Activated naive CD8-positive, alpha-beta T cell (primary cell): ENCODE results near the gene BLM.
A peak's percentile ranks its signal among the peaks of the same experiment; 100 is the strongest.
"Not testable (repeated sequence)": the region's sequence is repeated elsewhere in the genome, so short reads cannot be mapped to it uniquely, and the experiment has no call there.

Source experiments
- H3K27ac Mint-ChIP-seq: one replicate; pipeline ENCODE4 v1.8.0; 2021; ENCODE audit warnings: mixed read lengths
- H3K27me3 Mint-ChIP-seq: one replicate; pipeline ENCODE4 v1.8.0; 2021; ENCODE audit warnings: mixed read lengths
- H3K36me3 Mint-ChIP-seq: one replicate; pipeline ENCODE4 v1.8.0; 2021; ENCODE audit warnings: mixed read lengths
- H3K4me1 Mint-ChIP-seq: one replicate; pipeline ENCODE4 v1.8.0; 2021; ENCODE audit warnings: low read depth, mixed read lengths
- H3K4me3 Mint-ChIP-seq: one replicate; pipeline ENCODE4 v1.8.0; 2021; ENCODE audit warnings: mild to moderate bottlenecking, mixed read lengths
- H3K9me3 Mint-ChIP-seq: one replicate; pipeline ENCODE4 v1.8.0; 2021; ENCODE audit warnings: low read depth, mixed read lengths

BLM gene

DNA sequence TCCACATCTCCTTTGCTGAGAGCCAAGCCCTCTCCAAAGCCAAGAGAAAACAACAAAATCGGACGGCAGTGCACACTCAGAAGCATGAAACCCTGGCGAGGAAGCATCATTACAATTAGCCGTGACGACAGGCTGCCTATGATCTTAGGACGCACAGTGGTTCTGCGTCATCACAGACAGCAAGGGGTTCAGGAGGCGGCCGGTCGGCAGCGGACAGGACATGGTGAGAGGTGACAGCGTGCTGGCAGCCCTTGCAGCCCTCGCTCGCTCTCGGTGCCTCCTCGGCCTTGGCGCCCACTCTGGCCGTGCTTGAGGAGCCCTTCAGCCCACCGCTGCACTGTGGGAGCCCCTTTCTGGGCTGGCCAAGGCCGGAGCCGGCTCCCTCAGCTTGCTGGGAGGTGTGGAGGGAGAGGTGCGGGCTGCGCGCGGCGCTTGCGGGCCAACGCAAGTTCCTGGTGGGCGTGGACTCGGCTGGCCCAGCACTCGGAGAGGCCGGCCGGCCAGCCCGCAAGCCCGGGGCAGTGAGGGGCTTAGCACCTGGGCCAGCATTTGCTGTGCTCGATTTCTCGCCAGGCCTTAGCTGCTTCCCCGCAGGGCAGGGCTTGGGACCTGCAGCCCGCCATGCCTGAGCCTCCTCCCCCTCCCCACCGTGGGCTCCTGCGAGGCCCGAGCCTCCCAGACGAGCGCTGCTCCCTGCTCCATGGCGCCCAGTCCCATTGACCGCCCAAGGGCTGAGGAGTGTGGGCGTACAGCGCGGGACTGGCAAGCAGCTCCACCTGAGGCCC lies 108.2 kb downstream of the BLM start:
- not testable (repeated sequence) for H3K27me3 Mint-ChIP-seq, H3K36me3 Mint-ChIP-seq, H3K4me3 Mint-ChIP-seq, H3K9me3 Mint-ChIP-seq
- peak overlapping the region; percentile 46 for H3K27ac Mint-ChIP-seq
- H3K4me1 Mint-ChIP-seq, result peaks cover 11% of the 10 kb centered on the region

- H3K9me3 Mint-ChIP-seq, H3K27ac Mint-ChIP-seq, H3K27me3 Mint-ChIP-seq, H3K4me3 Mint-ChIP-seq, H3K36me3 Mint-ChIP-seq: not testable (repeated sequence)
- peaks cover 18% of the 10 kb centered on the region for H3K4me1 Mint-ChIP-seq
Observed at GRCh38 chr15:90826206-90826885, 109.2 kb downstream of the BLM start.

- Mint-ChIP-seq H3K4me3 (no peak overlapping the region), H3K9me3 (no peaks in the 10 kb centered on the region), H3K4me1 (peaks cover 18% of the 10 kb centered on the region), H3K36me3 (no peaks in the 10 kb centered on the region), H3K27ac (no peak overlapping the region), H3K27me3 (no peaks in the 10 kb centered on the region)
Observed at GRCh38 chr15:90826886-90827435, 109.8 kb downstream of the BLM start.

DNA sequence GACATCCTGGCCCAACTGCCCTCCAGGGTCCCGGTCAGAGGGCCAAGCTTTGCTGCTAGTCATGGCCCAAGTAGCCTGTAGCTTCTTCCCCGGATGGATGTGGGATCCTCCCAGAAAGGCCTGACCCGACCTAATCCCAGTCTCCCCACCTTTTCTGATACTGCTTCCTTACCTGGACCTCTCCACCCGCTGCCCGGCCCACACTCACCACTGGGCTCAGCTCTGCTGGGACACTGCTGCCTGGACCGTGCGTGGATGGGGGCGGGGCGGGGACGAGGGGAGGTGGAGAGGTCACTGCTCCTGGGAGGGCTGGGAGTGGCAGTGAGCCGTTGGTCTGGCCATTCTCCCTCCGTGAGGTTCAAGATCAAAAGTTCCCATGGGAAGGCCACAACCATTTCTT lies 111.0 kb downstream of the BLM start:
- Mint-ChIP-seq H3K4me1 (peaks cover 18% of the 10 kb centered on the region), H3K27me3 (no peaks in the 10 kb centered on the region), H3K9me3 (no peaks in the 10 kb centered on the region), H3K27ac (no peak overlapping the region), H3K36me3 (no peaks in the 10 kb centered on the region), H3K4me3 (no peak overlapping the region)

GRCh38 chr15:90829126-90829525 lies 112.0 kb downstream of the BLM start:
- Mint-ChIP-seq H3K27me3 (no peaks in the 10 kb centered on the region), H3K4me3 (peak overlapping the region; percentile 20), H3K36me3 (no peaks in the 10 kb centered on the region), H3K9me3 (no peaks in the 10 kb centered on the region), H3K4me1 (peaks cover 21% of the 10 kb centered on the region), H3K27ac (no peak overlapping the region)

- peaks cover 22% of the 10 kb centered on the region for H3K4me1 Mint-ChIP-seq
- no peaks in the 10 kb centered on the region for H3K36me3 Mint-ChIP-seq
- H3K27ac Mint-ChIP-seq, result peak overlapping the region; percentile 87
- H3K27me3 Mint-ChIP-seq, result no peaks in the 10 kb centered on the region
- H3K9me3 Mint-ChIP-seq, result no peaks in the 10 kb centered on the region
- H3K4me3 Mint-ChIP-seq, result peak overlapping the region; percentile 51
Observed at GRCh38 chr15:90829942-90830440, 112.8 kb downstream of the BLM start.

DNA sequence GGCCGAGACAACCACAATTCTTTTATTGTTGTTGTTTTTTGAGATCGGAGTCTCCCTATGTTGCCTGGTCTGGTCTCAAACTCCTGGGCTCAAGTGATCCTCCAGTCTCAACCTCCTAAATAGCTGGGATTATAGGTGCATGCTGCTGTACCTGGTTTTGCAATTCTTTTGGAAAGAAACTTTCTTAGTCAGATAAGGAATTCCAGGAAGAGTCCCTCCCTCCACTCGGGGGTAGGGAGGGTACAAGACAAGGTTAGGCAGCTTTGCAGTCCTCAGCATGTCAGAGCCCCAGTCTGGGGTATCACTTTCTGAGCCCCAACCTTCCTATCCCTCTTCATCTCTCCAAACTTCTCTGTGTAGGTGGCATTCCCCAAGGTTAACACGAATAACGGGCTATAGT lies 117.5 kb downstream of the BLM start:
- Mint-ChIP-seq H3K36me3 (no peaks in the 10 kb centered on the region), H3K27ac (no peak overlapping the region), H3K9me3 (no peaks in the 10 kb centered on the region), H3K27me3 (no peaks in the 10 kb centered on the region), H3K4me3 (no peak overlapping the region), H3K4me1 (peaks cover 46% of the 10 kb centered on the region)

GRCh38 chr15:90836296-90836871 lies 119.2 kb downstream of the BLM start:
- Mint-ChIP-seq H3K27me3 (no peaks in the 10 kb centered on the region), H3K4me1 (peaks cover 36% of the 10 kb centered on the region), H3K4me3 (no peak overlapping the region), H3K36me3 (no peaks in the 10 kb centered on the region), H3K27ac (no peak overlapping the region), H3K9me3 (no peaks in the 10 kb centered on the region)

GRCh38 chr15:90837094-90837493 lies 119.9 kb downstream of the BLM start:
- peaks cover 37% of the 10 kb centered on the region for H3K4me1 Mint-ChIP-seq
- no peaks in the 10 kb centered on the region for H3K36me3 Mint-ChIP-seq
- H3K4me3 Mint-ChIP-seq, result peak overlapping the region; percentile 65
- no peaks in the 10 kb centered on the region for H3K9me3 Mint-ChIP-seq
- H3K27me3 Mint-ChIP-seq, result no peaks in the 10 kb centered on the region
- peak overlapping the region; percentile 70 for H3K27ac Mint-ChIP-seq

DNA sequence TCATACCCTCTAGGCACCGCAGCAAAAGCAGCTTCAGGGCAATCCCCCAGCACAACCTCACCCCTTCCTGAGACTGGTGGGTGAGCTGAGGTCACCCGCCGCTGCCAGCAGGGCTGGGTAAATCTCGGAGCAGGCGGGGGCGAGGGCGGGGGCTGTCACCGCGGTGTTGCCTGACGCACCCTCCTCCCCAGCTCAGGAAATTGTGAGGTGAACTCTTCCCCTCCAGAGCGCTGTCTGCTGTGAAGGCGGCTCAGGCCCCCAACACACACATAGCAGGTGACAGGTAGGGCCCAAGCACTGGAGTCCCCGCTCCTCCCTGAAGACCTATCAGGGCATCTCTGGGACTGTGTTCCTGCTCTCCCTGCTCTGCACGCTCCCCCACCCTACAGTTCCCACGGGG lies 121.0 kb downstream of the BLM start:
- Mint-ChIP-seq H3K27me3 (no peaks in the 10 kb centered on the region), H3K36me3 (no peaks in the 10 kb centered on the region), H3K4me1 (peaks cover 37% of the 10 kb centered on the region), H3K27ac (peak overlapping the region; percentile 70), H3K9me3 (no peaks in the 10 kb centered on the region), H3K4me3 (peak overlapping the region; percentile 69)

GRCh38 chr15:90838544-90838943 lies 121.4 kb downstream of the BLM start:
- no peaks in the 10 kb centered on the region for H3K9me3 Mint-ChIP-seq
- peak overlapping the region; percentile 69 for H3K4me3 Mint-ChIP-seq
- H3K4me1 Mint-ChIP-seq, result peaks cover 37% of the 10 kb centered on the region
- no peaks in the 10 kb centered on the region for H3K36me3 Mint-ChIP-seq
- H3K27me3 Mint-ChIP-seq, result no peaks in the 10 kb centered on the region
- H3K27ac Mint-ChIP-seq, result peak overlapping the region; percentile 70

- Mint-ChIP-seq H3K27ac (no peak overlapping the region), H3K4me1 (peaks cover 35% of the 10 kb centered on the region), H3K4me3 (peak overlapping the region; percentile 40), H3K27me3 (no peaks in the 10 kb centered on the region), H3K9me3 (no peaks in the 10 kb centered on the region), H3K36me3 (no peaks in the 10 kb centered on the region)
Observed at GRCh38 chr15:90839187-90840071, 122.3 kb downstream of the BLM start.

GRCh38 chr15:90840157-90840855 lies 123.2 kb downstream of the BLM start:
- Mint-ChIP-seq H3K27me3 (no peaks in the 10 kb centered on the region), H3K27ac (no peak overlapping the region), H3K4me3 (peak overlapping the region; percentile 40), H3K36me3 (no peaks in the 10 kb centered on the region), H3K9me3 (no peaks in the 10 kb centered on the region), H3K4me1 (peaks cover 33% of the 10 kb centered on the region)

- peaks cover 33% of the 10 kb centered on the region for H3K4me1 Mint-ChIP-seq
- H3K4me3 Mint-ChIP-seq, result no peak overlapping the region
- H3K9me3 Mint-ChIP-seq, result no peaks in the 10 kb centered on the region
- no peaks in the 10 kb centered on the region for H3K36me3 Mint-ChIP-seq
- no peak overlapping the region for H3K27ac Mint-ChIP-seq
- no peaks in the 10 kb centered on the region for H3K27me3 Mint-ChIP-seq
Observed at GRCh38 chr15:90840954-90841353, 123.8 kb downstream of the BLM start.
